Stimulated activated CD4-positive, alpha-beta T cell treated with anti-CD3 and anti-CD28 coated beads, Interleukin-4, amount 100 ng/mL, for 48 hours (primary cell): ENCODE results near the gene IGF2R.

Experiments
- DNase-seq, 2 donors: peaks; one replicate each; pipeline ENCODE4 v3.0.0-alpha.2; 2020; ENCODE audit warnings: low read depth in 2 of 2

IGF2R gene

GRCh38 chr6:160043784-160044183 lies 74.9 kb downstream of the IGF2R start:
- DNase-seq: no peak

- DNase-seq: no peak
These were observed 75.8 kb downstream of the IGF2R start for GRCh38 chr6:160044687-160045086.

- DNase-seq: no peak
These were observed 79.6 kb downstream of the IGF2R start for GRCh38 chr6:160048471-160048870.

GRCh38 chr6:160049346-160049745 lies 80.5 kb downstream of the IGF2R start:
- no peak for DNase-seq

- no peak for DNase-seq
These were observed 81.1 kb downstream of the IGF2R start for GRCh38 chr6:160050022-160050421.

- DNase-seq: no peak
These were observed 82.5 kb downstream of the IGF2R start for GRCh38 chr6:160051390-160051789.

- no peak for DNase-seq
These were observed 85.4 kb downstream of the IGF2R start for GRCh38 chr6:160054271-160054670.

- DNase-seq: no peak
These were observed 86.0 kb downstream of the IGF2R start for GRCh38 chr6:160054913-160055312.

DNA sequence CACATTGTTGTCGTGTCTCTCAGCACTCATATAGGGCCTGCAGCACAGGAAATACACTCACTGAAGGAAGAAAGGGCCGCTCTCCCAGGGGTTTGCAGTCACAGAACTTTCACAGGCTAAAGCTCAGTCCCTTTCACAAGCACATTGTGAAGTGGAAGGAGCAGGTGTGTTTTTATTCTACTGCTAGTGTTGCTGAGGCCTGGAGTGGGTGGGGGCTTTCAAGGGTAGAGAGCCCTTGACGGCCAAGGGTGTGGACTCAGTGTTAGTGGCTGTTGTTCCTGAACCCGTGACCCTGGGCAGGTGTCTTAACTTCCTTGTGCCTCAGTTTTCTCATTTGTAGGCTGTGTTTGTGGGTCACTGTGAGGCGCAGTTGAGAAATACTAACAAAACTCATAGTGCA lies 86.5 kb downstream of the IGF2R start:
- no peak for DNase-seq

DNA sequence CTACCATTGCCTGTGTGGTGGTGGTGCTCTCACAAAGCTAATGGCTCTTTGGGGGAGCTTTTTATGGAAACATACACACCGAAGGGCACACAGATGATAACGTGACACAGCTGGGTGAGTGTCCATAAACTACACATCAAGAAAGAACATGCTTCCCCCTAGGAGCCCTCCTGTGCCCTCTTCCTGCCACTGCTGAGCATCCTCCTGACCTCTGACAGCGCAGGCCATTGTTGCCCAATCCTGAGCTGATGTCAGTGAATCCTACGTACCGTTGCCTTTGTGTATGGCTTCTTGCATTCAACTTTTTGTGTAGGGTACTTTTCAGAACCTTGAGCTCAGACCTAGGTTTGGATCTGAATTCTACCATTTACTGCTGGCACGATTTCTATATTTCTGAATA lies 86.9 kb downstream of the IGF2R start:
- DNase-seq: no peak

DNA sequence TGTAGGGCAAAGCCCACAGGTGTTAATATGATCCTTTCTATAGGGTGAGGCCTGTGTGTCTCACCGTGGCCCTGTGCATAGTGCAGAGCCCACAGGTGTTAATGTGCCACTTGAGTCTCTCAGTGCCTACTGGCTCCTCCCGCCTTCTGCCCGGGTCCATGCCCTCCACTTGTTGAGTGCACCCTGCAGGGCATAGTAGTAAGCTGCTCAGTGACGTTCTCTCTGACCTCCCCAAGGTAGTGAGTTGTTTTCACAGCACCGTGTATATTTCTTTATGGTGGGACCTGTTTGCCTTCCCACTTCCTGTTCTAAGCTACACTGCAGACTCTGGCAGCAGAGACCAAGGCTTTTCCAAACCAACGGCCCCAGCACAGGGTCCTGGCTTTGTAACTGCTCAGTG lies 88.2 kb downstream of the IGF2R start:
- DNase-seq: no peak

- no peak for DNase-seq
These were observed 89.8 kb downstream of the IGF2R start for GRCh38 chr6:160058603-160059215.

- no peak for DNase-seq
These were observed 91.3 kb downstream of the IGF2R start for GRCh38 chr6:160060221-160060620.

- DNase-seq: no peak
These were observed 92.1 kb downstream of the IGF2R start for GRCh38 chr6:160060920-160061447.

GRCh38 chr6:160063771-160064413 lies 95.0 kb downstream of the IGF2R start:
- DNase-seq: no peak

GRCh38 chr6:160065200-160065599 lies 96.3 kb downstream of the IGF2R start:
- DNase-seq: no peak

- DNase-seq: no peak
These were observed 98.7 kb downstream of the IGF2R start for GRCh38 chr6:160067564-160067963.

GRCh38 chr6:160068346-160068745 lies 99.5 kb downstream of the IGF2R start:
- no peak for DNase-seq

GRCh38 chr6:160069050-160069454 lies 100.2 kb downstream of the IGF2R start:
- no peak for DNase-seq

DNA sequence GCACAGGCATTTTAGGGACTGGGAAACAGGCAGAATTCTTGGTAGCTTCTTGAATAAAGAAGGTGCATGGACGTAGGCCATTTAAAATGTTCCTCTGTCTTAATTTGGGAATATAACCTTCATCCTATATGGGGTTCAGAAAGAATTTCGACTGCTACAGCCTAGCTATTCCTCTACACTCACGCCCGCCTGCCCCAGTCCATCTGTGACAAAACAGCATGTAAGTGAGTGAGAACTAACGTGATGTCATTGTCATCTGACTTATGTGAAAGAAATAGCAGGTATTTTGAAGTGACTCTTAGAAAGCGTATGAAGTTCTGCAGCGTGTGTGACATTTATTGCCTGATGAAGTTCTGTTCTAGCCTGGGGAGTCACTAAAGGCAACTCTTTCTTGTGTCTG lies 100.6 kb downstream of the IGF2R start:
- DNase-seq: no peak

DNA sequence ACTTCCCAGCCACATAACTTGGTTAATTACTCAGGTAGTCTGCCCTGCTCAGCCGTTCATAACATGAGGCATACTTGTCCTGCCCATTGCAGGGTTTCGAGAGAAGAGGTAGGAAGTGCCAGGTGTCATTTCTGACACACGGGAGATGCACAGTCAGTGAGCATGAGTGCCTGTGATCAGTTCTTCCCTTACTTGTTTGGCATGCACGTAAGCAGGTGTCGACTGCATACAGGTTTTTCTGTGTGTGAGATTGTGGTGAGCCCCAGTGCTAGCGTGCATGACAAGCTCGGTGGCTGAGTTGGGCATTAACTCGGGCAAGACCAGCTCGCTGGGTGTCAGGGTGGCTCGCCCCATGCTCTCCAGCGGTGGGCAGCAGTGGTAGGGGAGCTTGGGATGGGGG lies 101.5 kb downstream of the IGF2R start:
- no peak for DNase-seq

DNA sequence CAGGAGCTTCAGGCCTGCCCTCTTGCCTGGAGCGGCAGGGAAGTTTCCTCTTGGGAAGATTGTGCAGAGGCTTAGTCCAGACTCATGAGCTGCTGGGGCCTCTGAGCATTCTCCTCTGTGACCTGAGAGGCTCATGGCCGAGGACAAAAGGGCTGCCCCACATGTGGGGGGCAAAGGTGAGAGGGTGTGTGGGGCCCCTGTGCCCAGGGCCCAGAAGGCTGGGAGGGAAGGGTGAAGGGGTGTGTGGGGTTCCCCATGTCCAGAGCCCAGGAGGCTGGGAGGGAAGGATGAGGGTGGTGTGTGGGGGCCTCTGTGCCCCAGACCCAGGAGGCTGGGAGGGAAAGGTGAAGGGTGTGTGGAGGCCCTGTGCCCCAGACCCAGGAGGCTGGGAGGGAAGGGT lies 101.9 kb downstream of the IGF2R start:
- DNase-seq: no peak

DNA sequence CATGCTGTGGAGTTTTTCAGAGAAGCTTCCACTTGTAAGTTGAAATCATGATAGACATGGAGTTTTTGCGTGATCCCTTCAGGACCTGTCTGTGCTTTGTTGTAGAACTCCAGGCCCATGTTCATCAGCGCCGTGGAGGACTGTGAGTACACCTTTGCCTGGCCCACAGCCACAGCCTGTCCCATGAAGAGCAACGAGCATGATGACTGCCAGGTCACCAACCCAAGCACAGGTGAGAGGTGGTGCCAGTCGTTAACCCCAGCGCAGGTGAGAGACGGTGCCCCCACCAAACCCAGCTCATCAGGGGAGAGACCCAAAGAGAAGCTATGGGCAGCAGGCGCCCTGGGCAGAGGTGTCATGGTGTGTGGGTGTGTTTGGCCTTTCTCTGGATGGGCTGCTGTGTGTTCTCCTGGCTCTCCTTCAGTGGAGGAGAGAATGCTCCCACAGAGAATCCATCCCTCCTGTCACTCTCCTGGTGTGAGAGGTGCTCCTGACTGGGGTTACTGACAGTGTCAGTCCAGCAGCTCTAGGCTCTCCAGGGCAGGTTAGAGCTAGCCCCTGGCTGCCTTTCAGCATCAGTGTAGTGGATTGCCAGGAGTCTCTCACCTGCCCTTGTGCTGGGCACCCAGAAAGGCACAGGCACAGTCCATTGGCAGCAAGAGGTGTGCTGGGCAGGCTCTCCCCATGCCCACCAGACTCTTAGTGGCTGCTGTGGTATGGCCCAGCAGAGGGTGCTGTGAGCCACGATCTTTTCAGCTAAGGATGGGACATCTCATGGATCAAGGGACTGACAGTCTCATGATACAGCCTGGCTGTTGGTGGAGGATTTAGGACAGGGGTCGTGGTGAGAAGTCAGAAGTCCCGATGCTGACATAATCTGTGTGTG lies 103.2 kb downstream of the IGF2R start:
- no peak for DNase-seq
